H1 (cell line): ENCODE measurements around the gene SPEF1. TPM values are rescaled to one million over a fixed set of nuclear protein-coding genes. Genes with fewer than 3 reads are reported as not detected.

Experiments used
- CTCF ChIA-PET: fragments of 300-600 bp; sonication (Branson Sonifier 250); formaldehyde crosslinking; loops from one replicate; lab custom pipeline; 2021; ENCODE audit not compliant: partially characterized antibody; lab: Charles Lee
- POLR2A ChIA-PET: fragments of 300-600 bp; sonication (Branson Sonifier 250); formaldehyde crosslinking; loops from one replicate; lab custom pipeline; 2021; ENCODE audit warnings: inconsistent platforms; ENCODE audit not compliant: partially characterized antibody; lab: Charles Lee
- DNase-seq, 2 experiments: peaks; one replicate each; pipeline versions ENCODE4 v3.0.0 to v3.0.0-alpha.2; 2010 to 2022; ENCODE audit warnings: low spot score in 2 of 2, low read depth in 1 of 2, mixed read lengths in 1 of 2
- FAIRE-seq: peaks from 2 replicates; lab custom pipeline; 2011; peaks lifted over from hg19 to GRCh38; lab: Jason Lieb, UNC
- H2AFZ ChIP-seq: 2 replicates; pipeline ENCODE4 v1.8.1; 2012; ENCODE audit warnings: low read length, inconsistent platforms
- H2AK5ac ChIP-seq: 2 replicates; pipeline ENCODE4 v1.6.1; 2013; ENCODE audit warnings: low read depth, low read length
- H2BK120ac ChIP-seq: replicated peaks from 2 replicates; pipeline ENCODE3; 2013; ENCODE audit warnings: low read depth, low read length, inconsistent platforms
- H2BK12ac ChIP-seq: 2 replicates; pipeline ENCODE4 v1.6.1; 2013; ENCODE audit warnings: low read depth, low read length
- H2BK15ac ChIP-seq: 2 replicates; pipeline ENCODE4 v1.6.1; 2013; ENCODE audit warnings: low read length
- H2BK20ac ChIP-seq: 2 replicates; pipeline ENCODE4 v1.6.1; 2013; ENCODE audit warnings: low read length
- H2BK5ac ChIP-seq: 2 replicates; pipeline ENCODE4 v1.6.1; 2013; ENCODE audit warnings: low read depth, low read length
- H3K14ac ChIP-seq: 2 replicates; pipeline ENCODE4 v1.6.1; 2013; ENCODE audit warnings: inconsistent platforms; ENCODE audit not compliant: insufficient read length
- H3K18ac ChIP-seq: 2 replicates; pipeline ENCODE4 v1.6.1; 2013; ENCODE audit warnings: low read length; ENCODE audit errors: extremely low read depth
- H3K23ac ChIP-seq: 2 replicates; pipeline ENCODE4 v1.6.1; 2013; ENCODE audit warnings: inconsistent platforms; ENCODE audit not compliant: insufficient read length
- H3K23me2 ChIP-seq: 2 replicates; pipeline ENCODE4 v1.6.1; 2013; ENCODE audit warnings: low read depth, low read length
- H3K27ac ChIP-seq: 2 replicates; pipeline ENCODE4 v1.6.1; 2011; ENCODE audit warnings: low read depth, low read length, inconsistent platforms
- H3K27me3 ChIP-seq, 4 experiments: replicated peaks in 1 of 4; 1 replicate in 1 of 4; 2 replicates in 3 of 4; pipeline versions ENCODE4 v1.6.1 to v1.8.1; 2011 to 2013; ENCODE audit warnings: low read length in 3 of 4, mild to moderate bottlenecking in 3 of 4, inconsistent platforms in 2 of 4, mixed read lengths in 2 of 4, moderate library complexity in 1 of 4; ENCODE audit not compliant: control insufficient read depth in 3 of 4, insufficient read depth in 3 of 4; ENCODE audit errors: extremely low read depth in 1 of 4
- H3K36me3 ChIP-seq, 4 experiments: 2 replicates each; pipeline versions ENCODE4 v1.6.1 to v1.8.1; 2011 to 2013; ENCODE audit warnings: mild to moderate bottlenecking in 4 of 4, low read length in 3 of 4, moderate library complexity in 2 of 4, control low read depth in 1 of 4, inconsistent platforms in 1 of 4; ENCODE audit not compliant: insufficient read depth in 4 of 4, control insufficient read depth in 2 of 4
- H3K4ac ChIP-seq: replicated peaks from 2 replicates; pipeline ENCODE3; 2013; ENCODE audit warnings: low read length, low read depth, mixed read lengths, inconsistent platforms; ENCODE audit not compliant: insufficient read length
- H3K4me1 ChIP-seq, 4 experiments: replicated peaks in 1 of 4; 1 replicate in 1 of 4; 2 replicates in 3 of 4; pipeline versions ENCODE4 v1.6.1 to v1.8.1; 2011 to 2013; ENCODE audit warnings: low read length in 3 of 4, inconsistent platforms in 2 of 4, mixed read lengths in 1 of 4; ENCODE audit not compliant: insufficient read depth in 4 of 4, control insufficient read depth in 3 of 4
- H3K4me2 ChIP-seq, 2 experiments: 2 replicates each; pipeline versions ENCODE4 v1.6.1 to v1.8.1; 2011 to 2013; ENCODE audit warnings: low read depth in 2 of 2, low read length in 2 of 2, control low read depth in 1 of 2, inconsistent platforms in 1 of 2, mild to moderate bottlenecking in 1 of 2; ENCODE audit not compliant: insufficient read depth in 1 of 2
- H3K4me3 ChIP-seq, 4 experiments: fragments of 200-600, 300-600 bp in 1 of 4; sonication (generic), shearing (Covaris generic), sonication (Bioruptor Twin) in 1 of 4; 2 replicates each; pipeline versions ENCODE4 v1.5.1 to v1.8.1; 2011 to 2016; ENCODE audit warnings: low read length in 4 of 4, low read depth in 3 of 4, control low read depth in 2 of 4, inconsistent platforms in 2 of 4, mild to moderate bottlenecking in 2 of 4, mixed read lengths in 1 of 4, moderate library complexity in 1 of 4; ENCODE audit not compliant: insufficient read depth in 2 of 4; ENCODE audit errors: extremely low read depth in 1 of 4
- H3K56ac ChIP-seq: replicated peaks from 2 replicates; pipeline ENCODE3; 2013; ENCODE audit warnings: low read depth, mild to moderate bottlenecking, mixed read lengths, low read length, inconsistent platforms; ENCODE audit not compliant: insufficient read length
- H3K79me1 ChIP-seq: 2 replicates; pipeline ENCODE4 v1.6.1; 2013; ENCODE audit warnings: low read depth, low read length, control low read depth
- H3K79me2 ChIP-seq, 2 experiments: 2 replicates each; pipeline versions ENCODE4 v1.6.1 to v1.8.1; 2012 to 2013; ENCODE audit warnings: low read length in 2 of 2, mild to moderate bottlenecking in 2 of 2, inconsistent platforms in 1 of 2; ENCODE audit not compliant: insufficient read depth in 2 of 2, control insufficient read depth in 1 of 2
- H3K9ac ChIP-seq, 4 experiments: replicated peaks in 1 of 4; 1 replicate in 1 of 4; 2 replicates in 3 of 4; pipeline versions ENCODE4 v1.6.1 to v1.8.1; 2011 to 2013; ENCODE audit warnings: low read depth in 3 of 4, low read length in 3 of 4, control low read depth in 2 of 4, mild to moderate bottlenecking in 2 of 4, moderate library complexity in 2 of 4, inconsistent platforms in 1 of 4; ENCODE audit errors: extremely low read depth in 1 of 4
- H3K9me3 ChIP-seq, 2 experiments: 2 replicates each; pipeline versions ENCODE4 v1.6.1 to v1.8.1; 2012 to 2013; ENCODE audit warnings: mild to moderate bottlenecking in 2 of 2, moderate library complexity in 2 of 2, control low read depth in 1 of 2, inconsistent platforms in 1 of 2, low read depth in 1 of 2, low read length in 1 of 2, mixed read lengths in 1 of 2; ENCODE audit not compliant: insufficient read depth in 2 of 2
- H4K20me1 ChIP-seq, 2 experiments: replicated peaks in 1 of 2; 2 replicates each; pipeline versions ENCODE3 to v1.8.1; 2011 to 2013; ENCODE audit warnings: inconsistent platforms in 2 of 2, low read length in 2 of 2, mild to moderate bottlenecking in 1 of 2; ENCODE audit not compliant: insufficient read depth in 2 of 2, control insufficient read depth in 1 of 2
- H4K5ac ChIP-seq: 2 replicates; pipeline ENCODE4 v1.6.1; 2013; ENCODE audit warnings: low read length, low read depth, mixed read lengths, inconsistent platforms; ENCODE audit not compliant: insufficient read length
- H4K8ac ChIP-seq: 2 replicates; pipeline ENCODE4 v1.8.0; 2013; ENCODE audit warnings: mild to moderate bottlenecking, moderate library complexity, low read length, inconsistent platforms; ENCODE audit not compliant: insufficient read depth; ENCODE audit errors: extremely low read depth
- H4K91ac ChIP-seq: replicated peaks from 2 replicates; pipeline ENCODE3; 2013; ENCODE audit warnings: low read length, mixed read lengths, inconsistent platforms; ENCODE audit not compliant: insufficient read length
- BCL11A ChIP-seq, 2 experiments: IDR thresholded peaks; one replicate each; pipeline ENCODE4 v1.6.1; 2011; ENCODE audit warnings: low read depth in 2 of 2, low read length in 2 of 2, mild to moderate bottlenecking in 2 of 2
- CTCF ChIP-seq, 3 experiments: IDR thresholded peaks; 1 replicate in 2 of 3; 2 replicates in 1 of 3; pipeline versions ENCODE4 v1.5.1 to v1.6.1; 2011; ENCODE audit warnings: low read length in 3 of 3, mild to moderate bottlenecking in 3 of 3, inconsistent platforms in 2 of 3, low read depth in 1 of 3, moderate library complexity in 1 of 3; ENCODE audit not compliant: insufficient read depth in 1 of 3; ENCODE audit errors: control extremely low read depth in 1 of 3
- KDM4A ChIP-seq: IDR thresholded peaks from one replicate; pipeline ENCODE4 v1.7.1; 2012; ENCODE audit warnings: low read depth, mild to moderate bottlenecking, moderate library complexity, low read length, inconsistent platforms; ENCODE audit not compliant: severe bottlenecking
- RAD21 ChIP-seq, 2 experiments: IDR thresholded peaks in 1 of 2; conservative IDR thresholded peaks in 1 of 2; 2 replicates each; pipeline ENCODE4 v1.6.1; 2011; ENCODE audit warnings: low read depth in 2 of 2, low read length in 2 of 2, improper control_type of control experiment in 1 of 2, inconsistent platforms in 1 of 2, mild to moderate bottlenecking in 1 of 2, moderate library complexity in 1 of 2
- SUZ12 ChIP-seq: fragments of 200-600 bp; sonication (generic); IDR thresholded peaks from 2 replicates; pipeline ENCODE4 v1.6.1; 2012; ENCODE audit warnings: mild to moderate bottlenecking, inconsistent platforms, low read length, moderate library complexity, mixed read lengths
- TBP ChIP-seq: IDR thresholded peaks from 2 replicates; pipeline ENCODE4 v1.6.1; 2011; ENCODE audit warnings: low read depth, low read length, improper control_type of control experiment
- WGBS, 2 experiments: shearing (Covaris generic) in 1 of 2; methylation state at CpG; one replicate each; pipeline versions ENCODE4 v1.1.6 to v1.1.7; 2013 to 2015; ENCODE audit warnings: low lambda C conversion rate in 2 of 2, mixed read lengths in 2 of 2, inconsistent platforms in 1 of 2, low coverage in 1 of 2, missing lambda C conversion rate in 1 of 2; ENCODE audit not compliant: insufficient replicate concordance in 2 of 2, insufficient coverage in 1 of 2, insufficient read length in 1 of 2; ENCODE audit errors: extremely low coverage in 1 of 2, missing lambda C conversion rate in 1 of 2; 5-methylcytosine and 5-hydroxymethylcytosine counted together
- polyA plus RNA-seq, 7 experiments: library from polyadenylated mRNA; depleted of rRNA in 3 of 7; stranded (reverse) in 5 of 7; unstranded in 2 of 7; fragments of >200 nt in 5 of 7; fragments of 200-250 nt in 2 of 7; gene quantifications; 1 replicate in 5 of 7; 2 replicates in 1 of 7; 4 replicates in 1 of 7; pipeline versions ENCODE4 v1.2.1 to v1.2.3, GENCODE V29; 2011 to 2013; ENCODE audit warnings: missing spikeins in 2 of 7, mixed read lengths in 2 of 7
- total RNA-seq: library from RNA; stranded (reverse); fragmentation: NEBNext Ultra II Directional; extraction: Animal tissue kit (Norgen Biotek cat#: 25700); gene quantifications from 2 replicates; pipeline ENCODE4 v1.2.1, GENCODE V29; 2021

Gene SPEF1
- total and polyA plus RNA-seq, 2 of the 8 experiments (the other 6 are each of a cell fraction or from before 2014, with no cell fraction given), result 0.51 to 0.71 TPM

GRCh38 chr20:3744806-3745685 lies 36.2 kb downstream of the SPEF1 start:
- Histone ChIP-seq H3K23me2 (peaks cover 11% of the 10 kb centered on the region), H3K4me2 (peak overlapping the region; percentile 79 to 91), H3K4me3 (peak overlapping the region; percentile 50 to 74 (median 61)), H3K9me3 (no peaks in the 10 kb centered on the region), H3K27me3 (peaks cover 0 to 10% (median 9%) of the 10 kb centered on the region in 4 experiments; a peak in 4 of 7 replicates), H3K56ac (no peak overlapping the region), H3K9ac (no peak overlapping the region; a peak in 4 of 7 replicates), H4K5ac (no peak overlapping the region), H3K27ac (no peak overlapping the region), H3K23ac (no peak overlapping the region), H2BK120ac (no peak overlapping the region), H3K4me1 (peaks cover 0 to 14% (median 10%) of the 10 kb centered on the region in 4 experiments; a peak in 5 of 7 replicates), H3K79me2 (no peaks in the 10 kb centered on the region), H2BK12ac (no peak overlapping the region), H2AK5ac (no peak overlapping the region), H3K18ac (peak overlapping the region; percentile 48; the same call in 1 of the 2 replicates), H2BK5ac (no peak overlapping the region), H3K4ac (no peak overlapping the region), H4K8ac (peak overlapping the region; percentile 62; the same call in 1 of the 2 replicates), H3K79me1 (no peaks in the 10 kb centered on the region), H3K36me3 (no peaks in the 10 kb centered on the region), H4K20me1 (no peaks in the 10 kb centered on the region), H2BK20ac (no peak overlapping the region), H2BK15ac (no peak overlapping the region), H2AFZ (peak overlapping the region; percentile 76; the same call in 1 of the 2 replicates), H4K91ac (no peak overlapping the region), H3K14ac (no peak overlapping the region)
- WGBS, 2 experiments, result 11% methylated on average over 32 of the region's 45 CpGs; no CpG with 5 or more reads in 1 of the 2 experiments
- peak; percentile 93 for FAIRE-seq
- CTCF ChIA-PET, result interaction anchor here (0.8 to 18.6 kb wide), 12 partner anchors 9 to 69 kb away, joined by 3 to 308 read pairs (median 5); partner anchors contain the start of genes ADISSP and SIGLEC1
- peak; percentile 95 to 100 for DNase-seq
- POLR2A ChIA-PET, result interaction anchor here (0.5 to 3.6 kb wide), 11 partner anchors 8 to 81 kb away, joined by 3 to 13 read pairs (median 4); partner anchors contain the start of gene HSPA12B
- 0 out of 2 replicates have a peak, but pooled peaks have one; percentile 11 for TF ChIP-seq SUZ12
- TF ChIP-seq KDM4A, result peak; percentile 64
- no peak for TF ChIP-seq BCL11A (IDR thresholded peaks at IDR 0.05; ENCODE audit: low read depth in 2 of 2, low read length in 2 of 2)
- TF ChIP-seq CTCF (IDR thresholded peaks at IDR 0.05; ENCODE audit: control extremely low read depth in 1 of 3, insufficient read depth in 1 of 3, low read depth in 1 of 3, low read length in 3 of 3), result peak in 1 of 3 experiments; percentile 0; a peak in 1 of 4 replicates
- TF ChIP-seq TBP, result 0 out of 2 replicates have a peak, but pooled peaks have one; percentile 24
- 0 out of 4 replicates have a peak, but pooled peaks of 1 of the 2 experiments have one; percentile 15 for TF ChIP-seq RAD21 (IDR thresholded peaks at IDR 0.05 in 1 of 2, conservative IDR thresholded peaks at IDR 0.05 in 1 of 2; ENCODE audit: low read depth in 2 of 2, low read length in 2 of 2)
